HEK293 (cell line): ENCODE data around the gene LPAR2.

Experiments used
- CTCF ChIA-PET: fragments of 350-600 bp; formaldehyde crosslinking; extraction: SDS; loops from one replicate; lab custom pipeline; 2021; ENCODE audit warnings: antibody characterized with exemption; lab: Yijun Ruan, JAX
- POLR2A ChIA-PET: fragments of 300-600 bp; formaldehyde crosslinking; extraction: SDS; loops from one replicate; lab custom pipeline; 2020; ENCODE audit warnings: antibody characterized with exemption, inconsistent platforms; lab: Yijun Ruan, JAX
- H3K27ac ChIP-seq: fragments of 200-500 bp; sonication (Bioruptor generic); 2 replicates; pipeline ENCODE4 v1.5.1; 2014; ENCODE audit warnings: low read depth, low read length, control low read depth, inconsistent platforms; ENCODE audit errors: extremely low read depth
- H3K36me3 ChIP-seq, 2 experiments: fragments of 200-500 bp in 1 of 2; sonication (Bioruptor generic) in 1 of 2; 1 replicate in 1 of 2; 2 replicates in 1 of 2; pipeline ENCODE4 v1.5.1; 2014 to 2017; ENCODE audit warnings: inconsistent platforms in 2 of 2, low read length in 2 of 2; ENCODE audit not compliant: control insufficient read depth in 2 of 2, insufficient read depth in 1 of 2
- H3K4me1 ChIP-seq: fragments of 200-500 bp; sonication (Bioruptor generic); 2 replicates; pipeline ENCODE4 v1.5.1; 2014; ENCODE audit warnings: mild to moderate bottlenecking, low read length, inconsistent platforms; ENCODE audit not compliant: control insufficient read depth, insufficient read depth
- H3K4me3 ChIP-seq: 2 replicates; pipeline ENCODE4 v1.5.1; 2011; ENCODE audit warnings: low read depth, mild to moderate bottlenecking, control low read depth, low read length, moderate library complexity
- H3K9me3 ChIP-seq: fragments of 200-500 bp; sonication (Bioruptor generic); 2 replicates; pipeline ENCODE4 v1.5.1; 2014; ENCODE audit warnings: low read depth, low read length, inconsistent platforms; ENCODE audit not compliant: control insufficient read depth, insufficient read depth
- EGR2 ChIP-seq: fragments of 450-650 bp; formaldehyde crosslinking; IDR thresholded peaks from 2 replicates; pipeline ENCODE4 v1.5.1; 2016; ENCODE audit warnings: low read depth, missing biosample characterization, missing genetic modification characterization
- GFI1B ChIP-seq: fragments of 450-650 bp; formaldehyde crosslinking; IDR thresholded peaks from 2 replicates; pipeline ENCODE4 v1.5.1; 2016; ENCODE audit warnings: missing biosample characterization, missing genetic modification characterization
- KLF10 ChIP-seq: fragments of 450-650 bp; IDR thresholded peaks from 2 replicates; pipeline ENCODE4 v1.5.1; 2018; ENCODE audit warnings: missing biosample characterization, mild to moderate bottlenecking, missing genetic modification characterization
- KLF16 ChIP-seq: fragments of 450-650 bp; formaldehyde crosslinking; IDR thresholded peaks from 2 replicates; pipeline ENCODE4 v1.5.1; 2017; ENCODE audit warnings: missing biosample characterization, missing genetic modification characterization
- KLF7 ChIP-seq: fragments of 450-650 bp; formaldehyde crosslinking; IDR thresholded peaks from 2 replicates; pipeline ENCODE4 v1.5.1; 2016; ENCODE audit warnings: missing biosample characterization, missing genetic modification characterization, borderline replicate concordance
- MZF1 ChIP-seq: fragments of 450-650 bp; formaldehyde crosslinking; IDR thresholded peaks from 2 replicates; pipeline ENCODE4 v1.5.1; 2017; ENCODE audit warnings: missing biosample characterization, missing genetic modification characterization, borderline replicate concordance
- OSR2 ChIP-seq: fragments of 450-650 bp; formaldehyde crosslinking; IDR thresholded peaks from 2 replicates; pipeline ENCODE4 v1.5.1; 2016; ENCODE audit warnings: missing biosample characterization, missing genetic modification characterization
- SALL2 ChIP-seq: fragments of 450-650 bp; formaldehyde crosslinking; IDR thresholded peaks from 2 replicates; pipeline ENCODE4 v1.5.0; 2017; ENCODE audit warnings: missing biosample characterization, mild to moderate bottlenecking, missing genetic modification characterization, borderline replicate concordance
- ZBTB10 ChIP-seq: fragments of 450-650 bp; formaldehyde crosslinking; IDR thresholded peaks from 2 replicates; pipeline ENCODE4 v1.5.1; 2016; ENCODE audit warnings: missing biosample characterization, missing genetic modification characterization
- ZBTB6 ChIP-seq: fragments of 450-650 bp; formaldehyde crosslinking; IDR thresholded peaks from 2 replicates; pipeline ENCODE4 v1.5.1; 2017; ENCODE audit warnings: missing biosample characterization, missing genetic modification characterization
- ZFP69B ChIP-seq: fragments of 450-650 bp; formaldehyde crosslinking; IDR thresholded peaks from 2 replicates; pipeline ENCODE4 v1.5.1; 2016; ENCODE audit warnings: missing biosample characterization, missing genetic modification characterization
- ZNF140 ChIP-seq: fragments of 450-650 bp; formaldehyde crosslinking; IDR thresholded peaks from 2 replicates; pipeline ENCODE4 v1.5.1; 2016; ENCODE audit warnings: missing biosample characterization, missing genetic modification characterization
- ZNF174 ChIP-seq: fragments of 450-650 bp; formaldehyde crosslinking; IDR thresholded peaks from 2 replicates; pipeline ENCODE4 v1.5.0; 2017; ENCODE audit warnings: missing biosample characterization, mild to moderate bottlenecking, missing genetic modification characterization
- ZNF202 ChIP-seq: fragments of 450-650 bp; formaldehyde crosslinking; IDR thresholded peaks from 2 replicates; pipeline ENCODE4 v1.5.1; 2016; ENCODE audit warnings: missing biosample characterization, missing genetic modification characterization, borderline replicate concordance
- ZNF280C ChIP-seq: fragments of 450-650 bp; formaldehyde crosslinking; IDR thresholded peaks from 2 replicates; pipeline ENCODE4 v1.5.1; 2016; ENCODE audit warnings: missing biosample characterization, missing genetic modification characterization
- ZNF302 ChIP-seq: fragments of 450-650 bp; formaldehyde crosslinking; IDR thresholded peaks from 2 replicates; pipeline ENCODE4 v1.5.1; 2016; ENCODE audit warnings: missing biosample characterization, missing genetic modification characterization, low read depth
- ZNF335 ChIP-seq: fragments of 450-650 bp; formaldehyde crosslinking; conservative IDR thresholded peaks from 2 replicates; pipeline ENCODE4 v1.5.1; 2016; ENCODE audit warnings: missing biosample characterization, missing genetic modification characterization
- ZNF341 ChIP-seq: fragments of 450-650 bp; formaldehyde crosslinking; IDR thresholded peaks from 2 replicates; pipeline ENCODE4; 2016; ENCODE audit warnings: low read depth, missing biosample characterization, missing genetic modification characterization
- ZNF366 ChIP-seq: fragments of 450-650 bp; formaldehyde crosslinking; conservative IDR thresholded peaks from 2 replicates; pipeline ENCODE4 v1.5.1; 2016; ENCODE audit warnings: missing biosample characterization, missing genetic modification characterization
- ZNF488 ChIP-seq: fragments of 450-650 bp; formaldehyde crosslinking; IDR thresholded peaks from 2 replicates; pipeline ENCODE4 v1.5.1; 2016; ENCODE audit warnings: missing biosample characterization, missing genetic modification characterization
- ZNF513 ChIP-seq: fragments of 450-650 bp; IDR thresholded peaks from 2 replicates; pipeline ENCODE4 v1.5.1; 2018; ENCODE audit warnings: missing biosample characterization, missing genetic modification characterization
- ZNF596 ChIP-seq: fragments of 450-650 bp; IDR thresholded peaks from 2 replicates; pipeline ENCODE4 v1.5.0; 2018; ENCODE audit warnings: missing biosample characterization, mild to moderate bottlenecking, missing genetic modification characterization, moderate library complexity
- ZNF639 ChIP-seq: fragments of 450-650 bp; formaldehyde crosslinking; IDR thresholded peaks from 2 replicates; pipeline ENCODE4 v1.5.1; 2016; ENCODE audit warnings: missing biosample characterization, missing genetic modification characterization
- ZNF654 ChIP-seq: fragments of 450-650 bp; formaldehyde crosslinking; IDR thresholded peaks from 2 replicates; pipeline ENCODE4 v1.5.1; 2016; ENCODE audit warnings: low read depth, missing biosample characterization, missing genetic modification characterization
- ZNF792 ChIP-seq: fragments of 450-650 bp; formaldehyde crosslinking; IDR thresholded peaks from 2 replicates; pipeline ENCODE4 v1.5.1; 2016; ENCODE audit warnings: missing biosample characterization, missing genetic modification characterization

Gene LPAR2

GRCh38 chr19:19656451-19657396, 28.7 kb upstream of the LPAR2 start (continued):
- no peak for TF ChIP-seq ZBTB6
- TF ChIP-seq ZNF174 (tag by site-specific recombination) = no peak
- no peak for TF ChIP-seq KLF7 (tag by site-specific recombination)
- no peak for TF ChIP-seq ZFP69B (tag by site-specific recombination)
- TF ChIP-seq ZNF792 (tag by site-specific recombination) = no peak
- TF ChIP-seq ZNF140 (tag by site-specific recombination) = no peak
- TF ChIP-seq MZF1 (tag by site-specific recombination) = no peak

DNA sequence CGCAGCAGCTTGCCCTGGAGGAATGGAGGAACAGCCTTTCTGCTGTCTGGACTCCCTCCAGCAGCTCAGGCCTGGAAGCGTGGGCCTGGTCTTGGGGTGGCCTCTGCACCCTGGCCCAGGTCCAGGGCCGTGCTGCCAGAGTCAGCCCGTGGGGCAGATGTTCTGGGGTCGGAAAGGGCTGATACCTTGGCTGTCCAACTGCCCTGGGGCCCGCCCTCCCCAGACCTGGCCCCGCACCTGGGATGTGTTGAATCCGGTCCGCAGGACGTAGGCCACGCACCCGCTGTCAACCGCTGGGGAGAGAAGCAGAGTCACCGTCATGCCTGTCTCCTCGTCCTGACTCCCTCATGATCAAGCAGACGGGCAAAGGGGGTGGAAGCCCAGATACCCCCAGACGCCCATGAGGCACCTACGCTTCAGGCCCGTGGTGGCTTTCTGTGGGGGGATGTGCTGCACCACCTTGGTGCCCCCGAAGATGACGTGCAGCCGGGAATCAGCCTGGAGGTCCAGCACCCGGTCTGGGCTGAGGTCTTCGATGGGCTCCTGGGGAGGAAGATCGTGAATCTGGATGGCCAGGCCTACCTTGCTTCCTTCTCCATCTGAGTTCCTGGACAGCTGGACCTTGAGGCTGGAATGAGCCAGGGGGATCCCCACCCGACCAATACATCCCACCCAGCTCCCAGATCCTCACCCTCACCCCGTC, 27.8 kb upstream of the LPAR2 start:
- H3K27ac ChIP-seq = no peak overlapping the region
- no peak overlapping the region for H3K4me3 ChIP-seq
- no peaks in the 10 kb centered on the region for H3K4me1 ChIP-seq
- ChIA-PET POLR2A (no interaction called here), CTCF (no interaction called here)
- H3K9me3 ChIP-seq = no peaks in the 10 kb centered on the region
- peaks cover 23 to 92% of the 10 kb centered on the region in 2 experiments for H3K36me3 ChIP-seq
- TF ChIP-seq SALL2 (tag by site-specific recombination) (no peak), ZNF596 (tag by site-specific recombination) (no peak), KLF10 (tag by site-specific recombination) (no peak), ZNF202 (tag by site-specific recombination) (no peak), ZNF513 (tag by site-specific recombination) (no peak), OSR2 (no peak), GFI1B (tag by site-specific recombination) (no peak), ZNF302 (no peak), ZNF341 (tag by site-specific recombination) (no peak), ZNF280C (tag by site-specific recombination) (no peak), ZNF366 (tag by site-specific recombination) (no peak), KLF16 (tag by site-specific recombination) (no peak), ZNF639 (no peak), EGR2 (tag by site-specific recombination) (no peak), ZNF654 (tag by site-specific recombination) (no peak), ZNF335 (tag by site-specific recombination) (no peak), ZNF488 (no peak), ZBTB10 (tag by site-specific recombination) (no peak)
